ENCODE measurements around the gene PALLD. TPM values are rescaled to one million over a fixed set of nuclear protein-coding genes. Genes with fewer than 3 reads are reported as not detected.

Gene PALLD
- total RNA-seq, 2 donors from 2014 or later: 72.1 to 195 TPM

DNA sequence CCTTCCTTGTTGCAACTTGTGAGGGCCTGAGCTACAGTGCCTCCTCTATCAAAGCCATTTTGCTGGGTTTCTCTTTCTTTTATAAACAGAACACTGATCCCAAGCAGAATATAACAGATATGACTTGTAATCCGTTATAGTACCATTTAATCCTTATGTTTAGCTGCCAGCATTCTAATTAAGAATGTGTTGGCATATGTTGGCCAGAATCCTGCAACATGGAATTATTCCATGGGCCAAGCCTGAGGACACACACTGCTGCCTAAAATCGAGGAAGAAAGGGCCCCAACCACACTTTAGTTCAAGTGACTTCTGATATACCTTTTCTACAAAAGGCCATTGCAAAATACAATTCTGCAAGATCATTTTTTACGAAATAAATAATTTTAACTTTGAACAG, 28.0 kb downstream of the PALLD start:
- no peak overlapping the region for H3K9ac ChIP-seq (ENCODE audit: low read depth in 2 of 2, low read length in 2 of 2)
- no peak for DNase-seq
- no peak overlapping the region for H3K4me3 ChIP-seq
- intact Hi-C loops (cut with DNase I): no loop called here
- TF ChIP-seq, protein P1, sequence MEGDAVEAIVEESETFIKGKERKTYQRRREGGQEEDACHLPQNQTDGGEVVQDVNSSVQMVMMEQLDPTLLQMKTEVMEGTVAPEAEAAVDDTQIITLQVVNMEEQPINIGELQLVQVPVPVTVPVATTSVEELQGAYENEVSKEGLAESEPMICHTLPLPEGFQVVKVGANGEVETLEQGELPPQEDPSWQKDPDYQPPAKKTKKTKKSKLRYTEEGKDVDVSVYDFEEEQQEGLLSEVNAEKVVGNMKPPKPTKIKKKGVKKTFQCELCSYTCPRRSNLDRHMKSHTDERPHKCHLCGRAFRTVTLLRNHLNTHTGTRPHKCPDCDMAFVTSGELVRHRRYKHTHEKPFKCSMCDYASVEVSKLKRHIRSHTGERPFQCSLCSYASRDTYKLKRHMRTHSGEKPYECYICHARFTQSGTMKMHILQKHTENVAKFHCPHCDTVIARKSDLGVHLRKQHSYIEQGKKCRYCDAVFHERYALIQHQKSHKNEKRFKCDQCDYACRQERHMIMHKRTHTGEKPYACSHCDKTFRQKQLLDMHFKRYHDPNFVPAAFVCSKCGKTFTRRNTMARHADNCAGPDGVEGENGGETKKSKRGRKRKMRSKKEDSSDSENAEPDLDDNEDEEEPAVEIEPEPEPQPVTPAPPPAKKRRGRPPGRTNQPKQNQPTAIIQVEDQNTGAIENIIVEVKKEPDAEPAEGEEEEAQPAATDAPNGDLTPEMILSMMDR (IDR thresholded peaks at IDR 0.05): no peak
- H3K27me3 ChIP-seq: no peaks in the 10 kb centered on the region
- no peaks in the 10 kb centered on the region for H3K36me3 ChIP-seq
- H3K4me1 ChIP-seq: no peaks in the 10 kb centered on the region
- no peaks in the 10 kb centered on the region for H3K9me3 ChIP-seq
- H3K27ac ChIP-seq: no peak overlapping the region

DNA sequence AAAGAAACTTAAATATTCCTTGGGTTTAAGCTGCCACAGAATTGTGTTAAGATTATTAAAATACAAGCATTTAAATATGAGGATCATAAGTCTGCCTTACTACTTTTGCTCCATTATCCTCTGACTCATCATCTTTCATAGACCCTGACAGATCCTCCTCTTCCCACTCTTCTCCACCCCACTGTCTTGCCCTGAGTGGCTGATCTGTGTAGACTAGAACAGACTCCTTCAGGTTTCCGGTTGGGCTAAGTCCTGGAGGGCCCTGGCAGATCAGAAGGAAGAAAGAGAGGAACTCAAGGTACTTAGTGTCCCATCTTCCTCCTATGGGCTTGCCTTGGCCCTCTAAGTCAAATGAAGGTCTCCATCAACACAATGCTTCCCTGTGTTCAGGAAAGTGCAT, 30.7 kb downstream of the PALLD start:
- intact Hi-C loops (cut with DNase I): no loop called here

DNA sequence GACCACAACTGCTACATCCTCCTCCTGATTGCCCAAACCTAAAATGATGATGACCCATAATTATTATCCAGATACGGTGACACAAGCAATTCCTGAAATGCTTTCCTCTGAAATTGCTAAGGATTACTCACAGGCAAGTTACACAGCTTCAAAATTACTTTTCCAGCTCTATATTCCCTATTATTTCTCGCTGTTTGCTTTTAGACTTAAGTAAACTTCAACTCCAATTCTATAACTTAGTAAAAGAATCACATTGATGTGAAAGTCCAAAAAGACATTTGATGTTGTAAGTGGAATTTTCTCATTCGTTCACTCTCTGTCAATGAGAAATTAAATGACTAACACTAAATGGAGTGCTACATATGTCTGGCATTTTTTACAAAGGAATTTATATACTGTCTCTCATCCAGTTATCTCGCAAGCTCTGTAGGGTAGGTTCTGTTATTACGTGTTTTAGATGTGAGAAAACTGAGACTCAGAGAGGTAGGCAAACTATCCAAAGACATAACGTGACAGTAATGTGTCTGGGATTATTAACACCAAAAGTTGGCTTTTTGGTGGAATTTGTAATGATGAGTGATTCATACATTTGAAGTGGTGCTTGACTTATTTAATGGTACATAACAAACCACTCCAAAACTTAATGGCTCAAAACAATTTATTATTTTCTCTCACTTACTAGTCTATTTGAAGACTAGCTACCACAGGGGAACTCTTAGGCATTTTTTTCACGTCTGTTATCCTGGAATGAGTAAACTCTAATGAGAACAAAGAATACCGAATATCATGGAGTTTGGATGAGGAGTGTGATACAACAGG, 31.5 kb downstream of the PALLD start:
- intact Hi-C loops (cut with DNase I): no loop called here

More for the DNA sequence above, 30.7 kb downstream of the PALLD start:
- no peak overlapping the region for H3K9ac ChIP-seq (ENCODE audit: low read depth in 2 of 2, low read length in 2 of 2)
- no peaks in the 10 kb centered on the region for H3K9me3 ChIP-seq
- no peaks in the 10 kb centered on the region for H3K4me1 ChIP-seq
- H3K27ac ChIP-seq: no peak overlapping the region
- DNase-seq: no peak
- no peaks in the 10 kb centered on the region for H3K27me3 ChIP-seq
- TF ChIP-seq, protein P1 (IDR thresholded peaks at IDR 0.05): no peak
- H3K36me3 ChIP-seq: no peaks in the 10 kb centered on the region
- H3K4me3 ChIP-seq: no peak overlapping the region

DNA sequence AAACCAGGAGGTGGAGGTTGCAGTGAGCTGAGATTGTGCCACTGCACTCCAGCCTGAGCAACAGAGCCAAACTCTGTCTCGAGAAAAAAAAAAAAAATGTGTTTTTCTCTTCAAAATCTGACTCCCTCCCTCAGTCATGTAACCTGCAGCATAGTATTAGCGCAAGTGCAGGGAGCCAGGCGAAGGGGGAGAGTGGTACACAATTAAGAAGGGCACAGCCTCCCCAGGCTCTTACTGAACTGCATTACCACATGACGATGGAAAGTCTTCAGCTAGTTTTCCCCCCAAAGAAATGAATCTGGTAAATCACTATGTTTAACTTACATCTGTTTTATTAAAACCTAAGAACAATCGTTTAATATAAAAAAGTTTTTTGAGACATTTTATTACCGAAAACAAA, 32.4 kb downstream of the PALLD start:
- no peak overlapping the region for H3K4me3 ChIP-seq
- intact Hi-C loops (cut with DNase I): no loop called here
- no peaks in the 10 kb centered on the region for H3K9me3 ChIP-seq
- DNase-seq: no peak
- TF ChIP-seq, protein P1 (IDR thresholded peaks at IDR 0.05): no peak
- no peaks in the 10 kb centered on the region for H3K4me1 ChIP-seq
- no peak overlapping the region for H3K27ac ChIP-seq
- no peak overlapping the region for H3K9ac ChIP-seq (ENCODE audit: low read depth in 2 of 2, low read length in 2 of 2)
- H3K36me3 ChIP-seq: no peaks in the 10 kb centered on the region
- no peaks in the 10 kb centered on the region for H3K27me3 ChIP-seq

More for the DNA sequence above, 31.5 kb downstream of the PALLD start:
- H3K27me3 ChIP-seq: no peaks in the 10 kb centered on the region
- no peak overlapping the region for H3K4me3 ChIP-seq
- no peaks in the 10 kb centered on the region for H3K36me3 ChIP-seq
- TF ChIP-seq, protein P1 (IDR thresholded peaks at IDR 0.05): no peak
- no peak for DNase-seq
- no peak overlapping the region for H3K27ac ChIP-seq
- H3K4me1 ChIP-seq: no peaks in the 10 kb centered on the region
- no peak overlapping the region for H3K9ac ChIP-seq (ENCODE audit: low read depth in 2 of 2, low read length in 2 of 2)
- H3K9me3 ChIP-seq: no peaks in the 10 kb centered on the region

DNA sequence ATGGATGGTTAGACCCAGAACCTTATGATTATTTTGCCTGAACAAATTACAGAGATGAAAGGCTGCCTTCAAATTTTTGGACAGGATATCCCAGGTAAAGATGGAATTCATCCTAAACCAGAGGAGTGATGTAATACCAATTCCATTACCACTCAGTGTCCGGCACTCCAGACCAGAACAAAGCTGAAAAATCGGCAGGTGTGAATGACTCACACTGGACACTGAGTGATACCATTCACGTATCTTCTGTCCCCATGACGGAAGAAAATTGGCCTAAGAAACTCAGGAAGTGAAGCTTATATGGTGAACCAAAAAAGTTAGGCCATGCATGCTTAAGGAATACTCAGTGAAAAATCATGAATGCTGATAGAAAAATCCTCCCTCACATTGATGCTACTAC, 34.5 kb downstream of the PALLD start:
- TF ChIP-seq, protein P1 (IDR thresholded peaks at IDR 0.05): no peak
- Histone ChIP-seq H3K27me3 (no peaks in the 10 kb centered on the region), H3K27ac (no peak overlapping the region), H3K4me3 (no peak overlapping the region), H3K9ac (ENCODE audit: low read depth in 2 of 2, low read length in 2 of 2) (no peak overlapping the region), H3K4me1 (no peaks in the 10 kb centered on the region), H3K9me3 (no peaks in the 10 kb centered on the region), H3K36me3 (no peaks in the 10 kb centered on the region)
- intact Hi-C loops (cut with DNase I): no loop called here
- DNase-seq: no peak

Data from colonic mucosa (tissue), 4 donors.